Uterus (tissue), 2 donors: ENCODE data around the gene KRT3.

Source experiments
- POLR2A ChIP-seq, 2 donors: fragments of 450-650 bp; IDR thresholded peaks; one replicate each; pipeline ENCODE4 v1.6.1; 2016; ENCODE audit warnings: antibody characterized with exemption in 2 of 2, mild to moderate bottlenecking in 1 of 2, moderate library complexity in 1 of 2
- TF ChIP-seq, protein P1 (sequence below), 4 experiments: fragments of 200-600 bp in 2 of 4; fragments of 450-650 bp in 2 of 4; sonication (generic) in 2 of 4; IDR thresholded peaks; one replicate each; pipeline ENCODE4 v1.5.1; 2016 to 2019; ENCODE audit warnings: antibody characterized with exemption in 4 of 4, mild to moderate bottlenecking in 2 of 4, moderate library complexity in 1 of 4

DNA sequence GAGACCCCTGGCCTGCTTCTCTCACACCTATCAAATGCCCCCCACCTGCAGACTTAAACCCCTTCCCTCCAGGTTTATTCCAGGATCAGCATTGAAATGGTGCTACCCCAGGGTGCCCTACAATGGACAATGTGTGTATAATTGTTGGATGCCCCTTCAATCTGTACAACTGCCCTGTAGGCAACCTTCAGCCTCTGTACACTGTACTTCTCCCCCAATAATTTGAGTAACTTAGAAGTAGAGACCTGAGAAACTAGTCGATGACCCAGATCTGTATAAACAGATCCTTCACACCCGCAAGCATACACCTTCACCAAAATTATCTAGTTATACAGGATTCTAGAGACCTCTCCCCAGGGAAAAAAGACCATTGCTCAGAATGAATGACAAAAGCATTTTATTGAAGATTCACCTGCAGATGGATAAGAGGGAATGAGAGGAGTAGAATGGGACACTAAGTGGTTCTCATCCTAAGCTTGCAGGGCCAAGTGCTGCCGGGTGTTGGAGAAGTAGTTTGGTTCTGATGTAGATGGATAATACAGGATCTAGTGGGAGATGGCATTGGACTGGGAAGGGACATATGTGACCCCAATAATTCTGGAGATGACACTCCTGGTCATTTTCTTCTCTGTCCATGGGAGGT lies 10.4 kb upstream of the KRT3 start:
- TF ChIP-seq, protein P1, sequence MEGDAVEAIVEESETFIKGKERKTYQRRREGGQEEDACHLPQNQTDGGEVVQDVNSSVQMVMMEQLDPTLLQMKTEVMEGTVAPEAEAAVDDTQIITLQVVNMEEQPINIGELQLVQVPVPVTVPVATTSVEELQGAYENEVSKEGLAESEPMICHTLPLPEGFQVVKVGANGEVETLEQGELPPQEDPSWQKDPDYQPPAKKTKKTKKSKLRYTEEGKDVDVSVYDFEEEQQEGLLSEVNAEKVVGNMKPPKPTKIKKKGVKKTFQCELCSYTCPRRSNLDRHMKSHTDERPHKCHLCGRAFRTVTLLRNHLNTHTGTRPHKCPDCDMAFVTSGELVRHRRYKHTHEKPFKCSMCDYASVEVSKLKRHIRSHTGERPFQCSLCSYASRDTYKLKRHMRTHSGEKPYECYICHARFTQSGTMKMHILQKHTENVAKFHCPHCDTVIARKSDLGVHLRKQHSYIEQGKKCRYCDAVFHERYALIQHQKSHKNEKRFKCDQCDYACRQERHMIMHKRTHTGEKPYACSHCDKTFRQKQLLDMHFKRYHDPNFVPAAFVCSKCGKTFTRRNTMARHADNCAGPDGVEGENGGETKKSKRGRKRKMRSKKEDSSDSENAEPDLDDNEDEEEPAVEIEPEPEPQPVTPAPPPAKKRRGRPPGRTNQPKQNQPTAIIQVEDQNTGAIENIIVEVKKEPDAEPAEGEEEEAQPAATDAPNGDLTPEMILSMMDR (IDR thresholded peaks at IDR 0.05), result no peak
- no peak for TF ChIP-seq POLR2A (IDR thresholded peaks at IDR 0.05)
